Epithelial cell of esophagus (primary cell): Measurements from ENCODE around the gene SULT1C4.

Experiments used
- DNase-seq: peaks from one replicate; pipeline ENCODE4 v3.0.0; 2010; ENCODE audit warnings: low read depth
- H3K4me3 ChIP-seq: 2 replicates; pipeline ENCODE4 v1.5.1; 2011; ENCODE audit warnings: mild to moderate bottlenecking, low read length, control low read depth
- CTCF ChIP-seq: IDR thresholded peaks from 2 replicates; pipeline ENCODE4 v1.5.1; 2011; ENCODE audit warnings: low read depth, mild to moderate bottlenecking, low read length, control low read depth, inconsistent platforms; ENCODE audit not compliant: insufficient read depth; ENCODE audit errors: missing control alignments

The SULT1C4 gene

GRCh38 chr2:108384662-108385393 is 7.1 kb downstream of the SULT1C4 start:
- DNase-seq, result no peak
- H3K4me3 ChIP-seq, result no peak overlapping the region
- TF ChIP-seq CTCF, result no peak

- TF ChIP-seq CTCF, result no peak
- no peak overlapping the region for H3K4me3 ChIP-seq
- DNase-seq, result no peak
Observed at GRCh38 chr2:108385411-108386071, 7.8 kb downstream of the SULT1C4 start.

- DNase-seq, result no peak
- no peak for TF ChIP-seq CTCF
- no peak overlapping the region for H3K4me3 ChIP-seq
Observed at GRCh38 chr2:108388045-108388444, 10.3 kb downstream of the SULT1C4 start.

GRCh38 chr2:108390340-108390739 is 12.6 kb downstream of the SULT1C4 start:
- H3K4me3 ChIP-seq, result no peak overlapping the region
- TF ChIP-seq CTCF, result no peak
- no peak for DNase-seq

- no peak overlapping the region for H3K4me3 ChIP-seq
Observed at GRCh38 chr2:108392029-108392428, 14.3 kb downstream of the SULT1C4 start.

GRCh38 chr2:108393197-108393596 is 15.4 kb downstream of the SULT1C4 start:
- no peak for DNase-seq
- no peak overlapping the region for H3K4me3 ChIP-seq
- TF ChIP-seq CTCF, result no peak

More at GRCh38 chr2:108392029-108392428, 14.3 kb downstream of the SULT1C4 start:
- TF ChIP-seq CTCF, result no peak
- no peak for DNase-seq
